GM12878 (cell line): Measurements from ENCODE around the gene NLN. TPM values are rescaled to one million over a fixed set of nuclear protein-coding genes. Genes with fewer than 3 reads are reported as not detected.

Source experiments
- ATAC-seq: fragments of 200-7000 bp; cut with Tn5 transposase; 3 replicates; pipeline ENCODE4 v1.9.1; 2020; ENCODE audit warnings: mild to moderate bottlenecking, moderate library complexity
- BruUV-seq: library from RNA; stranded (reverse); fragments of 400-500 nt; replicated peaks from 2 replicates; lab custom pipeline; 2021; lab: Mats Ljungman, UMichigan
- CTCF ChIA-PET: fragments of 300-600 bp; sonication (Branson Sonifier 250); formaldehyde crosslinking; extraction: SDS; loops from one replicate; lab custom pipeline; 2021; ENCODE audit warnings: inconsistent platforms; lab: Yijun Ruan, JAX
- POLR2A ChIA-PET: fragments of 350-600 bp; formaldehyde crosslinking; extraction: SDS; loops from one replicate; lab custom pipeline; 2021; ENCODE audit warnings: inconsistent platforms; lab: Charles Lee
- RAD21 ChIA-PET: fragments of 300-600 bp; sonication (Branson Sonifier 250); formaldehyde crosslinking; loops from one replicate; lab custom pipeline; 2023; ENCODE audit warnings: antibody characterized with exemption; ENCODE audit not compliant: unreplicated experiment; lab: Charles Lee
- SMC1A ChIA-PET: fragments of 300-600 bp; sonication (Branson Sonifier 250); formaldehyde crosslinking; loops from one replicate; lab custom pipeline; 2023; ENCODE audit not compliant: unreplicated experiment, uncharacterized antibody; lab: Charles Lee
- DNase-seq: peaks from one replicate; pipeline ENCODE4 v3.0.0-alpha.2; 2011; ENCODE audit warnings: low read depth, low spot score
- FAIRE-seq: peaks from 3 replicates; lab custom pipeline; 2011; peaks lifted over from hg19 to GRCh38; lab: Jason Lieb, UNC
- H2AFZ ChIP-seq: 2 replicates; pipeline ENCODE4 v1.6.0; 2011; ENCODE audit warnings: low read depth, low read length, control low read depth; ENCODE audit not compliant: control insufficient read depth
- H3K27ac ChIP-seq: 2 replicates; pipeline ENCODE4 v1.5.1; 2011; ENCODE audit warnings: control low read depth; ENCODE audit not compliant: control insufficient read depth, insufficient read depth
- H3K27me3 ChIP-seq, 2 experiments: replicated peaks in 1 of 2; 2 replicates each; pipeline versions ENCODE4 v1.6.0 to v1.6.1; 2011; ENCODE audit warnings: low read length in 1 of 2; ENCODE audit not compliant: control insufficient read depth in 2 of 2, insufficient read depth in 2 of 2
- H3K36me3 ChIP-seq, 2 experiments: 2 replicates each; pipeline ENCODE4 v1.5.1; 2011; ENCODE audit warnings: low read length in 1 of 2; ENCODE audit not compliant: control insufficient read depth in 2 of 2, insufficient read depth in 2 of 2
- H3K4me1 ChIP-seq: 2 replicates; pipeline ENCODE4 v1.6.1; 2011; ENCODE audit warnings: mild to moderate bottlenecking, low read length, moderate library complexity, mixed read lengths; ENCODE audit not compliant: control insufficient read depth, insufficient read depth
- H3K4me2 ChIP-seq: 2 replicates; pipeline ENCODE4 v1.6.0; 2011; ENCODE audit warnings: control low read depth; ENCODE audit not compliant: control insufficient read depth, insufficient read depth
- H3K4me3 ChIP-seq: fragments of 200-600 bp; sonication (generic); 2 replicates; pipeline ENCODE4 v1.5.1; 2016
- H3K79me2 ChIP-seq: 2 replicates; pipeline ENCODE4 v1.6.0; 2011; ENCODE audit warnings: low read length; ENCODE audit not compliant: control insufficient read depth, insufficient read depth
- H3K9ac ChIP-seq: 2 replicates; pipeline ENCODE4 v1.8.0; 2011; ENCODE audit warnings: low read length, control low read depth, mixed read lengths; ENCODE audit not compliant: control insufficient read depth, insufficient read depth
- H3K9me3 ChIP-seq: replicated peaks from 3 replicates; pipeline ENCODE4 v1.5.1; 2011; ENCODE audit warnings: mild to moderate bottlenecking, low read length; ENCODE audit not compliant: control insufficient read depth, insufficient read depth
- H4K20me1 ChIP-seq: 2 replicates; pipeline ENCODE4 v1.6.0; 2011; ENCODE audit not compliant: control insufficient read depth, insufficient read depth
- BCL11A ChIP-seq: IDR thresholded peaks from 2 replicates; pipeline ENCODE4 v1.6.1; 2011; ENCODE audit warnings: low read depth, low read length
- BHLHE40 ChIP-seq, 2 experiments: fragments of 450-650 bp in 1 of 2; IDR thresholded peaks; 2 replicates each; pipeline ENCODE4 v1.6.1; 2011 to 2017; ENCODE audit warnings: low read depth in 2 of 2, borderline replicate concordance in 1 of 2, improper control_type of control experiment in 1 of 2, low read length in 1 of 2, mild to moderate bottlenecking in 1 of 2
- CBX3 ChIP-seq: fragments of 200-600 bp; sonication (generic); IDR thresholded peaks from 2 replicates; pipeline ENCODE4 v1.6.1; 2016; ENCODE audit warnings: low read depth, borderline replicate concordance
- CBX5 ChIP-seq: sonication (generic); IDR thresholded peaks from 2 replicates; pipeline ENCODE4 v1.6.1; 2016; ENCODE audit warnings: low read depth, moderate library complexity, mild to moderate bottlenecking, inconsistent platforms
- CHD2 ChIP-seq: IDR thresholded peaks from 2 replicates; pipeline ENCODE4 v1.6.1; 2011; ENCODE audit warnings: low read depth, low read length, improper control_type of control experiment, borderline replicate concordance
- ELK1 ChIP-seq: IDR thresholded peaks from 2 replicates; pipeline ENCODE4 v1.6.1; 2012; ENCODE audit warnings: low read depth, low read length, improper control_type of control experiment
- EZH2 ChIP-seq: IDR thresholded peaks from 2 replicates; pipeline ENCODE4 v1.6.1; 2012; ENCODE audit warnings: low read depth, mild to moderate bottlenecking, control low read depth, inconsistent platforms, low read length, borderline replicate concordance; ENCODE audit not compliant: control insufficient read depth
- HSF1 ChIP-seq: fragments of 150-350 bp; IDR thresholded peaks from 2 replicates; pipeline ENCODE4 v1.6.1; 2014; ENCODE audit warnings: mild to moderate bottlenecking, low read depth, low read length
- MYC ChIP-seq: IDR thresholded peaks from 2 replicates; pipeline ENCODE4 v1.6.1; 2011; ENCODE audit warnings: mild to moderate bottlenecking, low read length, moderate library complexity, inconsistent platforms; ENCODE audit not compliant: insufficient read depth, insufficient replicate concordance, insufficient read length, severe bottlenecking
- POLR2AphosphoS5 ChIP-seq: IDR thresholded peaks from 2 replicates; pipeline ENCODE4 v1.6.1; 2011; ENCODE audit warnings: mild to moderate bottlenecking, low read length, inconsistent platforms
- TCF7 ChIP-seq: IDR thresholded peaks from 2 replicates; pipeline ENCODE4 v1.6.1; 2014; ENCODE audit warnings: antibody characterized with exemption, borderline replicate concordance
- USF1 ChIP-seq: IDR thresholded peaks from 2 replicates; pipeline ENCODE4 v1.6.1; 2011; ENCODE audit warnings: borderline replicate concordance, low read depth, mild to moderate bottlenecking, moderate library complexity, mixed read lengths, low read length; ENCODE audit not compliant: insufficient read depth; ENCODE audit errors: extremely low read length
- ZBTB4 ChIP-seq: fragments of 450-650 bp; formaldehyde crosslinking; IDR thresholded peaks from 2 replicates; pipeline ENCODE4 v1.4.0; 2022; ENCODE audit warnings: mild to moderate bottlenecking, moderate library complexity
- in situ Hi-C: fragments of 300-500 bp; cut with MboI; formaldehyde crosslinking; loops from 9 replicates; pipeline ENCODE4 v1.14.3; 2018; ENCODE audit warnings: mixed read lengths
- intact Hi-C: fragments of 100-400 bp; cut with micrococcal nuclease; formaldehyde crosslinking; loops from one replicate; pipeline ENCODE4 v1.14.2; 2022; ENCODE audit not compliant: unreplicated experiment
- polyA plus RNA-seq, 11 experiments: library from polyadenylated mRNA; depleted of rRNA in 4 of 11; unstranded in 6 of 11; stranded (reverse) in 5 of 11; fragments of >200 nt; fragmentation: Nextera tagmentation in 4 of 11; fragmentation: Illumina TruSeq in 1 of 11; extraction: Ambion mirVana in 4 of 11; extraction: Trizol in 1 of 11; gene quantifications; 1 replicate in 1 of 11; 2 replicates in 10 of 11; pipeline versions ENCODE4 v1.2.1 to v1.2.3, GENCODE V29; 2011 to 2016; ENCODE audit warnings: inconsistent platforms in 2 of 11, missing spikeins in 2 of 11, low read depth in 1 of 11
- total RNA-seq, 4 experiments: library from RNA; depleted of rRNA in 3 of 4; stranded (reverse); fragments of >200 nt in 3 of 4; fragmentation: Illumina TruSeq in 1 of 4; extraction: Trizol in 1 of 4; gene quantifications; 2 replicates each; pipeline versions ENCODE4 v1.2.1 to v1.2.3, GENCODE V29; 2013 to 2021

The NLN gene
- total and polyA plus RNA-seq, 10 of the 15 experiments (the other 5 are each of a cell fraction or from before 2014, with no cell fraction given), result 6.8 to 56.9 (median 33.3) TPM

GRCh38 chr5:65876496-65876895 lies 154.5 kb downstream of the NLN start:
- Histone ChIP-seq H3K79me2 (no peaks in the 10 kb centered on the region), H3K4me1 (no peaks in the 10 kb centered on the region), H3K9me3 (no peaks in the 10 kb centered on the region), H3K4me3 (no peak overlapping the region), H3K4me2 (no peak overlapping the region), H2AFZ (no peak overlapping the region), H3K9ac (no peak overlapping the region), H4K20me1 (no peaks in the 10 kb centered on the region), H3K27ac (no peak overlapping the region), H3K36me3 (no peaks in the 10 kb centered on the region), H3K27me3 (no peaks in the 10 kb centered on the region)
- ChIA-PET RAD21 (no interaction called here), SMC1A (interaction anchor here (0.6 to 1.6 kb wide), 2 partner anchors 20 to 350 kb away, joined by 3 to 4 read pairs; no protein-coding TSS in a partner anchor), POLR2A (no interaction called here), CTCF (interaction anchor here (0.6 kb wide), 1 partner anchor 150 kb away, joined by 3 read pairs; no protein-coding TSS in a partner anchor)
- ATAC-seq (no peak), FAIRE-seq (no peak), DNase-seq (no peak)
- intact Hi-C loops (no loop called here), in situ Hi-C loops (no loop called here)
- no TSS peak for BruUV-seq
- TF ChIP-seq CBX3, result no peak
- no peak for TF ChIP-seq ELK1
- no peak for TF ChIP-seq CHD2
- TF ChIP-seq BCL11A, result no peak
- no peak for TF ChIP-seq POLR2AphosphoS5
- no peak for TF ChIP-seq BHLHE40 (IDR thresholded peaks at IDR 0.05; ENCODE audit: borderline replicate concordance in 1 of 2, low read depth in 2 of 2, low read length in 1 of 2)
- TF ChIP-seq TCF7, result no peak
- no peak for TF ChIP-seq EZH2
- no peak for TF ChIP-seq CBX5
- TF ChIP-seq HSF1, result no peak
- no peak for TF ChIP-seq ZBTB4 (CRISPR knock-in tag)
- no peak for TF ChIP-seq MYC
- TF ChIP-seq USF1, result no peak
